Measurements from ENCODE around the gene UBE2I.

DNA sequence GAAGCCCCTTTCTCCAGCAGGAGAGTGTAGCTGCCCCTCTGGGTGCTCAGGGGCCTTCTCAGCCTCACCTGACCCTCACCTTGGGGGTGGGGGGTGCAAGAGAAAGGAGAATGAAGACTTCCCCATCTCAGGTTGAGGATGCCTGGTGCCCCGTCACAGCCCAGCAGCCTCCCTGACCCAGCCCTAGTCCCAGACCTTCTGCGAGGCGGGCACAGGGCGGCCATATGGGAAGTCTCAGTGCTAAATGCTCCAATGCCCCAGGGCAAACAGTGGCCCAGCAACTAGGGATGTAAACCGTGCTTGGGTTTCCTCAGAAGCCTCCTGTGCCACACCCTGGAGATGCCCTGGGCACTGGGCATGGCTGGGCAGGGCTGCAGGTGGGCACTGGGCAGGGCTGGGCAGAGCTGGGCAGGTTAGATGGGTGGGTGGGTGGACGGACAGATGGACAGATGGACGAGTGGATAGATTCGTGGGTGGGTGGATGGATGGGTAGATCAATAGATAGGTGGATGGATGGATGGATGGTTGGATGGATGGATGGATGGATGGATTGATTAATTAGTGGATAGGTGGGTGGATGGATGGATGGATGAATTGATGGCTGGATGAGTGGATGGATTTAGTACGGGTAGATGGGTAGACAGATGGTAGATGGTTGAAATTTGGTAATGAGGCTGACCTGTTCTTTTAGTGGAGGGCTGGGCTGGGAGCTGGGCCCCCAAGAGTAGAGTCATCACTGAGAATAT, 36.8 kb upstream of the UBE2I start:
- TF ChIP-seq EZH2phosphoT487 (conservative IDR thresholded peaks at IDR 0.05; ENCODE audit: low read length): no peak
- TF ChIP-seq, protein P1, sequence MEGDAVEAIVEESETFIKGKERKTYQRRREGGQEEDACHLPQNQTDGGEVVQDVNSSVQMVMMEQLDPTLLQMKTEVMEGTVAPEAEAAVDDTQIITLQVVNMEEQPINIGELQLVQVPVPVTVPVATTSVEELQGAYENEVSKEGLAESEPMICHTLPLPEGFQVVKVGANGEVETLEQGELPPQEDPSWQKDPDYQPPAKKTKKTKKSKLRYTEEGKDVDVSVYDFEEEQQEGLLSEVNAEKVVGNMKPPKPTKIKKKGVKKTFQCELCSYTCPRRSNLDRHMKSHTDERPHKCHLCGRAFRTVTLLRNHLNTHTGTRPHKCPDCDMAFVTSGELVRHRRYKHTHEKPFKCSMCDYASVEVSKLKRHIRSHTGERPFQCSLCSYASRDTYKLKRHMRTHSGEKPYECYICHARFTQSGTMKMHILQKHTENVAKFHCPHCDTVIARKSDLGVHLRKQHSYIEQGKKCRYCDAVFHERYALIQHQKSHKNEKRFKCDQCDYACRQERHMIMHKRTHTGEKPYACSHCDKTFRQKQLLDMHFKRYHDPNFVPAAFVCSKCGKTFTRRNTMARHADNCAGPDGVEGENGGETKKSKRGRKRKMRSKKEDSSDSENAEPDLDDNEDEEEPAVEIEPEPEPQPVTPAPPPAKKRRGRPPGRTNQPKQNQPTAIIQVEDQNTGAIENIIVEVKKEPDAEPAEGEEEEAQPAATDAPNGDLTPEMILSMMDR (IDR thresholded peaks at IDR 0.05; ENCODE audit: insufficient read depth, low read length, poor library complexity, severe bottlenecking): no peak

Data from SU-DHL-6 (cell line).